ENCODE measurements around the gene PRKACA. TPM values are rescaled to one million over a fixed set of nuclear protein-coding genes. Genes with fewer than 3 reads are reported as not detected.
"Not testable (repeated sequence)": the region's sequence is repeated elsewhere in the genome, so short reads cannot be mapped to it uniquely, and the experiment has no call there.

PRKACA gene
- total and polyA plus RNA-seq, 4 experiments from 2014 or later: 0.42 to 51.7 (median 25.6) TPM

GRCh38 chr19:14053032-14053431 lies 64.5 kb downstream of the PRKACA start:
- POLR2A ChIA-PET (ENCODE audit: partially characterized antibody): interaction anchor here (0.8 to 1.7 kb wide), 7 partner anchors 10 to 172 kb away, joined by 3 to 6 read pairs (median 4); partner anchors contain the start of genes IL27RA and RFX1
- peaks cover 5 to 15% (median 6%) of the 10 kb centered on the region in 4 donors for H3K4me1 Mint-ChIP-seq

GRCh38 chr19:14052470-14052869 lies 65.1 kb downstream of the PRKACA start:
- H3K27ac Mint-ChIP-seq: peak overlapping the region in 2 of 7 donors; percentile 8 to 90
- CTCF ChIA-PET (ENCODE audit: partially characterized antibody): interaction anchor here (0.9 to 2.1 kb wide), 5 partner anchors 10 to 178 kb away, joined by 3 to 8 read pairs (median 6); partner anchors contain the start of gene MISP3

More at GRCh38 chr19:14053032-14053431, 64.5 kb downstream of the PRKACA start:
- intact Hi-C loops (cut with micrococcal nuclease): no loop called here
- Mint-ChIP-seq H3K36me3 (peaks cover 38 to 46% of the 10 kb centered on the region in 2 donors), H3K9me3 (peaks cover 0 to 9% (median 0%) of the 10 kb centered on the region in 8 donors), H3K27ac (peak overlapping the region in 3 of 7 donors; percentile 35 to 62 (median 57)), H3K4me3 (no peak overlapping the region), H3K27me3 (peaks cover 0 to 3% of the 10 kb centered on the region in 2 donors)
- peaks cover 1% of the 10 kb centered on the region for H3K27me3 ChIP-seq (ENCODE audit: insufficient read depth, low read length)
- H3K4me3 ChIP-seq (ENCODE audit: low read length in 2 of 2): no peak overlapping the region
- H3K27ac ChIP-seq (ENCODE audit: low read depth, low read length): no peak overlapping the region
- H3K36me3 ChIP-seq (ENCODE audit: insufficient read depth, low read length): peaks cover 39% of the 10 kb centered on the region
- H3K4me1 ChIP-seq (ENCODE audit: insufficient read depth, low read length): peaks cover 4% of the 10 kb centered on the region
- no peaks in the 10 kb centered on the region for H3K9me3 ChIP-seq (ENCODE audit: control insufficient read depth in 1 of 2, low read length in 2 of 2)
- no peak for DNase-seq
- CTCF ChIA-PET (ENCODE audit: partially characterized antibody): interaction anchor here (0.9 to 2.1 kb wide), 5 partner anchors 11 to 178 kb away, joined by 3 to 8 read pairs (median 6); partner anchors contain the start of gene MISP3

GRCh38 chr19:14051980-14052379 lies 65.6 kb downstream of the PRKACA start:
- H3K4me3 Mint-ChIP-seq: no peak overlapping the region
- no peaks in the 10 kb centered on the region for H3K27me3 Mint-ChIP-seq
- intact Hi-C loops (cut with micrococcal nuclease): no loop called here
- ChIA-PET POLR2A (ENCODE audit: partially characterized antibody) (interaction anchor here (1.3 to 1.7 kb wide), 2 partner anchors 9 to 21 kb away, joined by 4 to 6 read pairs; partner anchors contain the start of gene IL27RA), CTCF (ENCODE audit: partially characterized antibody) (interaction anchor here (0.9 to 4.4 kb wide), 5 partner anchors 8 to 170 kb away, joined by 3 to 27 read pairs (median 5); no protein-coding TSS in a partner anchor)
- H3K4me1 Mint-ChIP-seq: peaks cover 0 to 10% (median 5%) of the 10 kb centered on the region in 4 donors
- peaks cover 0 to 9% (median 0%) of the 10 kb centered on the region in 8 donors for H3K9me3 Mint-ChIP-seq
- H3K36me3 Mint-ChIP-seq: peaks cover 38 to 49% of the 10 kb centered on the region in 2 donors
- no peaks in the 10 kb centered on the region for H3K9me3 ChIP-seq (ENCODE audit: control insufficient read depth in 1 of 2, low read length in 2 of 2)
- peak overlapping the region in 1 of 7 donors; percentile 90 for H3K27ac Mint-ChIP-seq
- H3K4me3 ChIP-seq (ENCODE audit: low read length in 2 of 2): no peak overlapping the region
- no peaks in the 10 kb centered on the region for H3K27me3 ChIP-seq (ENCODE audit: insufficient read depth, low read length)
- peaks cover 39% of the 10 kb centered on the region for H3K36me3 ChIP-seq (ENCODE audit: insufficient read depth, low read length)
- H3K4me1 ChIP-seq (ENCODE audit: insufficient read depth, low read length): no peaks in the 10 kb centered on the region
- DNase-seq: no peak
- no peak overlapping the region for H3K27ac ChIP-seq (ENCODE audit: low read depth, low read length)

More at GRCh38 chr19:14052470-14052869, 65.1 kb downstream of the PRKACA start:
- H3K27me3 Mint-ChIP-seq: no peaks in the 10 kb centered on the region
- Histone ChIP-seq H3K9me3 (ENCODE audit: control insufficient read depth in 1 of 2, low read length in 2 of 2) (no peaks in the 10 kb centered on the region), H3K27ac (ENCODE audit: low read depth, low read length) (no peak overlapping the region), H3K4me1 (ENCODE audit: insufficient read depth, low read length) (no peaks in the 10 kb centered on the region), H3K27me3 (ENCODE audit: insufficient read depth, low read length) (no peaks in the 10 kb centered on the region), H3K4me3 (ENCODE audit: low read length in 2 of 2) (no peak overlapping the region), H3K36me3 (ENCODE audit: insufficient read depth, low read length) (peaks cover 39% of the 10 kb centered on the region)
- peaks cover 38 to 46% of the 10 kb centered on the region in 2 donors for H3K36me3 Mint-ChIP-seq
- intact Hi-C loops (cut with micrococcal nuclease): no loop called here
- no peak overlapping the region for H3K4me3 Mint-ChIP-seq
- no peak for DNase-seq
- H3K9me3 Mint-ChIP-seq: peaks cover 0 to 9% (median 0%) of the 10 kb centered on the region in 8 donors
- peaks cover 0 to 10% (median 5%) of the 10 kb centered on the region in 4 donors for H3K4me1 Mint-ChIP-seq
- POLR2A ChIA-PET (ENCODE audit: partially characterized antibody): interaction anchor here (0.8 to 1.7 kb wide), 6 partner anchors 9 to 172 kb away, joined by 3 to 6 read pairs (median 4); partner anchors contain the start of gene IL27RA

- DNase-seq; H3K4me1 ChIP-seq (ENCODE audit: insufficient read depth, low read length); H3K27ac Mint-ChIP-seq; H3K4me3 Mint-ChIP-seq; H3K9me3 ChIP-seq (ENCODE audit: control insufficient read depth in 1 of 2, low read length in 2 of 2); H3K27me3 ChIP-seq (ENCODE audit: insufficient read depth, low read length); H3K9me3 Mint-ChIP-seq; H3K27me3 Mint-ChIP-seq; H3K4me3 ChIP-seq (ENCODE audit: low read length in 2 of 2); intact Hi-C loops (cut with micrococcal nuclease); H3K27ac ChIP-seq (ENCODE audit: low read depth, low read length): not testable (repeated sequence)
- ChIA-PET CTCF (ENCODE audit: partially characterized antibody) (interaction anchor here (0.9 to 4.4 kb wide), 5 partner anchors 8 to 169 kb away, joined by 3 to 27 read pairs (median 3); no protein-coding TSS in a partner anchor), POLR2A (ENCODE audit: partially characterized antibody) (interaction anchor here (0.8 kb wide), 1 partner anchor 11 kb away, joined by 3 read pairs; no protein-coding TSS in a partner anchor)
- Mint-ChIP-seq H3K4me1 (peaks cover 3 to 10% (median 5%) of the 10 kb centered on the region in 4 donors), H3K36me3 (peaks cover 45 to 56% of the 10 kb centered on the region in 2 donors)
- H3K36me3 ChIP-seq (ENCODE audit: insufficient read depth, low read length): peaks cover 45% of the 10 kb centered on the region
Observed at GRCh38 chr19:14050961-14051360, 66.6 kb downstream of the PRKACA start.

- H3K4me1 ChIP-seq (ENCODE audit: insufficient read depth, low read length): peaks cover 5% of the 10 kb centered on the region
- intact Hi-C loops (cut with micrococcal nuclease): no loop called here
- H3K27ac Mint-ChIP-seq: peak overlapping the region in 3 of 7 donors; percentile 51 to 64 (median 63)
- H3K4me3 Mint-ChIP-seq: no peak overlapping the region
- no peaks in the 10 kb centered on the region for H3K27me3 ChIP-seq (ENCODE audit: insufficient read depth, low read length)
- no peak overlapping the region for H3K27ac ChIP-seq (ENCODE audit: low read depth, low read length)
- no peaks in the 10 kb centered on the region for H3K9me3 ChIP-seq (ENCODE audit: control insufficient read depth in 1 of 2, low read length in 2 of 2)
- ChIA-PET POLR2A (ENCODE audit: partially characterized antibody) (interaction anchor here (0.8 kb wide), 1 partner anchor 10 kb away, joined by 3 read pairs; no protein-coding TSS in a partner anchor), CTCF (ENCODE audit: partially characterized antibody) (interaction anchor here (1.4 to 9.7 kb wide), 5 partner anchors 9 to 168 kb away, joined by 3 to 111 read pairs (median 15); partner anchors contain the start of gene NANOS3)
- H3K9me3 Mint-ChIP-seq: peaks cover 0 to 9% (median 0%) of the 10 kb centered on the region in 8 donors
- no peak for DNase-seq
- H3K27me3 Mint-ChIP-seq: no peaks in the 10 kb centered on the region
- H3K4me1 Mint-ChIP-seq: peaks cover 3 to 8% (median 6%) of the 10 kb centered on the region in 4 donors
- peaks cover 46% of the 10 kb centered on the region for H3K36me3 ChIP-seq (ENCODE audit: insufficient read depth, low read length)
- no peak overlapping the region for H3K4me3 ChIP-seq (ENCODE audit: low read length in 2 of 2)
- peaks cover 48 to 60% of the 10 kb centered on the region in 2 donors for H3K36me3 Mint-ChIP-seq
Observed at GRCh38 chr19:14050512-14050911, 67.0 kb downstream of the PRKACA start.

- peak overlapping the region; percentile 39 for H3K27ac ChIP-seq (ENCODE audit: low read depth, low read length)
- H3K36me3 Mint-ChIP-seq: peaks cover 42 to 60% of the 10 kb centered on the region in 2 donors
Observed at GRCh38 chr19:14048443-14049153, 69.0 kb downstream of the PRKACA start.

More at GRCh38 chr19:14048443-14049153, 69.0 kb downstream of the PRKACA start:
- CTCF ChIA-PET (ENCODE audit: partially characterized antibody): interaction anchor here (0.6 to 9.7 kb wide), 29 partner anchors 10 to 286 kb away, joined by 3 to 111 read pairs (median 4); partner anchors contain the start of genes DCAF15, MISP3, NANOS3 and RFX1
- peaks cover 5% of the 10 kb centered on the region for H3K4me1 ChIP-seq (ENCODE audit: insufficient read depth, low read length)
- H3K36me3 ChIP-seq (ENCODE audit: insufficient read depth, low read length): peaks cover 54% of the 10 kb centered on the region
- DNase-seq: peak; percentile 63 to 73 (median 68)
- H3K27me3 Mint-ChIP-seq: no peaks in the 10 kb centered on the region
- no peak overlapping the region for H3K4me3 ChIP-seq (ENCODE audit: low read length in 2 of 2)
- peaks cover 0 to 6% (median 0%) of the 10 kb centered on the region in 8 donors for H3K9me3 Mint-ChIP-seq
- no peak overlapping the region for H3K4me3 Mint-ChIP-seq
- intact Hi-C loops (cut with micrococcal nuclease): loop anchor here (1.0 to 2.0 kb wide), 3 partner anchors 96 to 168 kb away; partner anchors contain the start of gene DCAF15
- H3K4me1 Mint-ChIP-seq: peaks cover 2 to 5% (median 3%) of the 10 kb centered on the region in 4 donors
- peak overlapping the region; percentile 26 to 85 (median 42) for H3K27ac Mint-ChIP-seq
- H3K9me3 ChIP-seq (ENCODE audit: control insufficient read depth in 1 of 2, low read length in 2 of 2): no peaks in the 10 kb centered on the region
- POLR2A ChIA-PET (ENCODE audit: partially characterized antibody): interaction anchor here (0.9 to 2.7 kb wide), 10 partner anchors 9 to 168 kb away, joined by 3 to 17 read pairs (median 6); partner anchors contain the start of genes ASF1B, DCAF15 and IL27RA
- no peaks in the 10 kb centered on the region for H3K27me3 ChIP-seq (ENCODE audit: insufficient read depth, low read length)
